HL-60 (cell line): ENCODE results near the gene DDX42.

ENCODE experiments used
- DNase-seq, 2 experiments: peaks; one replicate each; pipeline ENCODE4 v3.0.0-alpha.2; 2010 to 2020; ENCODE audit warnings: low read depth in 1 of 2, low spot score in 1 of 2
- H3K27ac ChIP-seq: fragments of 250-450 bp; sonication (Bioruptor Pico); replicated peaks from 2 replicates; pipeline ENCODE4 v1.5.1; 2020; ENCODE audit warnings: mild to moderate bottlenecking, moderate library complexity
- H3K27me3 ChIP-seq: fragments of 250-450 bp; sonication (Bioruptor Pico); 2 replicates; pipeline ENCODE4 v1.5.1; 2021; ENCODE audit warnings: mild to moderate bottlenecking, moderate library complexity; ENCODE audit not compliant: insufficient read depth, poor library complexity, severe bottlenecking
- H3K4me3 ChIP-seq: replicated peaks from 2 replicates; pipeline ENCODE4 v1.5.1; 2011; ENCODE audit warnings: mild to moderate bottlenecking, control low read depth, low read length; ENCODE audit not compliant: insufficient read depth
- CTCF ChIP-seq: IDR thresholded peaks from one replicate; pipeline ENCODE4 v1.5.1; 2011; ENCODE audit warnings: low read length, control low read depth, inconsistent platforms; ENCODE audit not compliant: insufficient read depth
- GABPA ChIP-seq: IDR thresholded peaks from 2 replicates; pipeline ENCODE4 v1.6.1; 2012; ENCODE audit warnings: low read depth
- POLR2AphosphoS5 ChIP-seq: IDR thresholded peaks from 2 replicates; pipeline ENCODE4 v1.6.1; 2012; ENCODE audit warnings: low read depth
- REST ChIP-seq: IDR thresholded peaks from 2 replicates; pipeline ENCODE4 v1.6.1; 2012; ENCODE audit warnings: low read depth; ENCODE audit not compliant: insufficient replicate concordance
- SPI1 ChIP-seq: IDR thresholded peaks from 2 replicates; pipeline ENCODE4 v1.6.1; 2012; ENCODE audit warnings: low read depth, mild to moderate bottlenecking, borderline replicate concordance

The DDX42 gene

DNA sequence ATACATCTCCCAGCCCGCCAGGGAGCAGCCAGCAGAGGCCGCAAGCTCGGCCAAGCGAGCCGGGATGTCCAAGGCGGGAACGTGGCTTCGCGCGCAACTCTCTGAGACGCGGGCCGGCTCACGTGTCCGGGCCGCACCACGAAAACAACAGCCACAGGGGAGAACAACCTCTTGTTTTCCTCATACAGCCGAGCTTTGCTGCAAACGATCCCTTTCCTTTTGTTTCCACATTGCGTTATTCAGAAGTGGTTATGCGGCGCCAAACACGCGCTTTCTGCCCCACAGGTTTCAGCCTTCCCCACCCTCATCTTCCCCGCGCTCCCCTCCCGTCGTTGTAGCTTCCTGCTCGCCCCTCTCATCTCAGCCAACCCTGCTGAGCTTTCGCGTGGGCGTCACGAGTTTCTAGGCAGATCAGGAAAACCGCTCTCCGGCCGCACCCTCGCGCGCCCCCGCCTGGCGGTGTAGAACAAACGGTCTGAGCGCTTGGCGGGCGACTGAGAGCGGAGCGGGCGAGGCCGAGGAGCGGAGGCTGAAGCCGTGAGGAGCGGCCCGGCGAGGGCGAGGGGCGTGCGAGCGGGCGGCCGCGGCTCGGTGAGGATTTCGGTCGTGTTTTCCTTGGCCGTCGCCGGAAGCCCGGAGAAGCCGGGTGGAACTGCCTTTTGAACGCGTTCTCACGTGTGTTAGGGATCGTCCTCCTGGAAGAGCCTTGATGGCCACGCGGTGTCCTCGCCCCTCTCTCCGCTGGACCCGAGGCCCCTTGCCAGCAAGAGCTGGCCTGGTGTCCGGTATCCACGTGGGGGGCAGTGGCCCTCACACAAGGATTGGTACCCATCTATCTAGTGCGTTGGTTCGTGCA is 75.1 kb downstream of the DDX42 start:
- Histone ChIP-seq H3K27ac (peak overlapping the region; percentile 98), H3K4me3 (no peak overlapping the region), H3K27me3 (no peaks in the 10 kb centered on the region)
- peak; percentile 93 to 97 for DNase-seq
- TF ChIP-seq POLR2AphosphoS5 (peak; percentile 67), CTCF (peak; percentile 42), GABPA (no peak)

- Histone ChIP-seq H3K27me3 (no peaks in the 10 kb centered on the region), H3K27ac (no peak overlapping the region), H3K4me3 (no peak overlapping the region)
- TF ChIP-seq REST (no peak), POLR2AphosphoS5 (no peak), GABPA (no peak), SPI1 (no peak), CTCF (no peak)
- DNase-seq, result no peak
Measured at GRCh38 chr17:63850401-63850800, 76.4 kb downstream of the DDX42 start.

DNA sequence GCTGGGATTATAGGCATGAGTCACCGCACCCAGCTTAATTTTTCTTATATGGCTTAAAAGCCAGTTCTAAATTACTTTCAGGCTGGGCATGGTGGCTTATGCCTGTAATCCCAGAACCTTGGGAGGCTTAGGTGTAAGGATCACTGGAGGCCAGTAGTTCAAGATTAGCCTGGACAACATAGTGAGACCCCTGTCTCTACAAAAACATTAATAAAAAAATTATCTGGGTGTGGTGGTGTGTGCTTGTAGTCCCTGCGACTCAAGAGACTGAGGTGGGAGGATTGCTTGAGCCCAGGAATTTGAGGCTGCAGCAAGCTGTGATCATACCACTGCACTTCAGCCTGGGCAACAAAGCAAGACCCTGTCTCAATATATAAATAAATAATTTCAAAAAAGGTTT is 79.3 kb downstream of the DDX42 start:
- no peak for TF ChIP-seq SPI1
- Histone ChIP-seq H3K27ac (no peak overlapping the region), H3K27me3 (no peaks in the 10 kb centered on the region), H3K4me3 (no peak overlapping the region)
- DNase-seq, result no peak

GRCh38 chr17:63854709-63855108 is 80.7 kb downstream of the DDX42 start:
- no peak overlapping the region for H3K27ac ChIP-seq
- no peak for TF ChIP-seq SPI1
- TF ChIP-seq GABPA, result no peak
- TF ChIP-seq CTCF, result no peak
- no peak for TF ChIP-seq POLR2AphosphoS5
- no peak for TF ChIP-seq REST
- no peaks in the 10 kb centered on the region for H3K27me3 ChIP-seq
- no peak overlapping the region for H3K4me3 ChIP-seq
- no peak for DNase-seq
